Measurements from ENCODE around the gene PRMT1. TPM values are rescaled to one million over a fixed set of nuclear protein-coding genes. Genes with fewer than 3 reads are reported as not detected.

PRMT1 gene
- total RNA-seq, 1 experiment from 2014 or later = 527 TPM

DNA sequence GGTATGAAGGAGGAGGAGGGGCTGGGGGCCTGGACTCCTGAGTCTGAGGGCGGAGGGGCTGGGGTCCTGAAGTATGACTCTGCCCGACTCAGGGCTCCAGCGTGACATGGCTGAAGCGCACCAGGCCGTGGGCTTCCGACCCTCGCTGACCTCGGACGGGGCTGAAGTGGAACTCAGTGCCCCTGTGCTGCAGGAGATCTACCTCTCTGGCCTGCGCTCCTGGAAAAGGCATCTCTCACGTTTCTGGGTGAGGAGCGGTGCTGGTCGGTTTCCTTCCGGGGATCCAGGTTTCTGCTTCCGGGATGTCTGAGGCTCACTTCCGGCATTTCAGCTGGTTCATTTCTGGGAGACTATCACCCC is 15.1 kb downstream of the PRMT1 start:
- TF ChIP-seq, protein P1, sequence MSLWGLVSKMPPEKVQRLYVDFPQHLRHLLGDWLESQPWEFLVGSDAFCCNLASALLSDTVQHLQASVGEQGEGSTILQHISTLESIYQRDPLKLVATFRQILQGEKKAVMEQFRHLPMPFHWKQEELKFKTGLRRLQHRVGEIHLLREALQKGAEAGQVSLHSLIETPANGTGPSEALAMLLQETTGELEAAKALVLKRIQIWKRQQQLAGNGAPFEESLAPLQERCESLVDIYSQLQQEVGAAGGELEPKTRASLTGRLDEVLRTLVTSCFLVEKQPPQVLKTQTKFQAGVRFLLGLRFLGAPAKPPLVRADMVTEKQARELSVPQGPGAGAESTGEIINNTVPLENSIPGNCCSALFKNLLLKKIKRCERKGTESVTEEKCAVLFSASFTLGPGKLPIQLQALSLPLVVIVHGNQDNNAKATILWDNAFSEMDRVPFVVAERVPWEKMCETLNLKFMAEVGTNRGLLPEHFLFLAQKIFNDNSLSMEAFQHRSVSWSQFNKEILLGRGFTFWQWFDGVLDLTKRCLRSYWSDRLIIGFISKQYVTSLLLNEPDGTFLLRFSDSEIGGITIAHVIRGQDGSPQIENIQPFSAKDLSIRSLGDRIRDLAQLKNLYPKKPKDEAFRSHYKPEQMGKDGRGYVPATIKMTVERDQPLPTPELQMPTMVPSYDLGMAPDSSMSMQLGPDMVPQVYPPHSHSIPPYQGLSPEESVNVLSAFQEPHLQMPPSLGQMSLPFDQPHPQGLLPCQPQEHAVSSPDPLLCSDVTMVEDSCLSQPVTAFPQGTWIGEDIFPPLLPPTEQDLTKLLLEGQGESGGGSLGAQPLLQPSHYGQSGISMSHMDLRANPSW (CRISPR knock-in tag; conservative IDR thresholded peaks at IDR 0.05; ENCODE audit: low read depth) = no peak
- TF ChIP-seq MXD4 (CRISPR knock-in tag; IDR thresholded peaks at IDR 0.05; ENCODE audit: borderline replicate concordance) (no peak), ESRRA (CRISPR knock-in tag; IDR thresholded peaks at IDR 0.05; ENCODE audit: borderline replicate concordance) (no peak), HMGA2 (CRISPR knock-in tag; IDR thresholded peaks at IDR 0.05) (no peak), GABPB1 (CRISPR knock-in tag; IDR thresholded peaks at IDR 0.05) (no peak), NR1H2 (CRISPR knock-in tag; IDR thresholded peaks at IDR 0.05) (no peak), NFE2L1 (CRISPR knock-in tag; IDR thresholded peaks at IDR 0.05) (no peak), IRF2 (CRISPR knock-in tag; IDR thresholded peaks at IDR 0.05; ENCODE audit: borderline replicate concordance, low read depth) (no peak), RORB (CRISPR knock-in tag; IDR thresholded peaks at IDR 0.05) (no peak), CREM (CRISPR knock-in tag; IDR thresholded peaks at IDR 0.05) (no peak), ZNF219 (CRISPR knock-in tag; IDR thresholded peaks at IDR 0.05; ENCODE audit: borderline replicate concordance) (no peak)
- TF ChIP-seq, protein P2, sequence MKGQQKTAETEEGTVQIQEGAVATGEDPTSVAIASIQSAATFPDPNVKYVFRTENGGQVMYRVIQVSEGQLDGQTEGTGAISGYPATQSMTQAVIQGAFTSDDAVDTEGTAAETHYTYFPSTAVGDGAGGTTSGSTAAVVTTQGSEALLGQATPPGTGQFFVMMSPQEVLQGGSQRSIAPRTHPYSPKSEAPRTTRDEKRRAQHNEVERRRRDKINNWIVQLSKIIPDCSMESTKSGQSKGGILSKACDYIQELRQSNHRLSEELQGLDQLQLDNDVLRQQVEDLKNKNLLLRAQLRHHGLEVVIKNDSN (CRISPR knock-in tag; IDR thresholded peaks at IDR 0.05) = no peak
- TF ChIP-seq, protein P3, sequence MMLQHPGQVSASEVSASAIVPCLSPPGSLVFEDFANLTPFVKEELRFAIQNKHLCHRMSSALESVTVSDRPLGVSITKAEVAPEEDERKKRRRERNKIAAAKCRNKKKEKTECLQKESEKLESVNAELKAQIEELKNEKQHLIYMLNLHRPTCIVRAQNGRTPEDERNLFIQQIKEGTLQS (CRISPR knock-in tag; conservative IDR thresholded peaks at IDR 0.05) = no peak
- TF ChIP-seq, protein P4, sequence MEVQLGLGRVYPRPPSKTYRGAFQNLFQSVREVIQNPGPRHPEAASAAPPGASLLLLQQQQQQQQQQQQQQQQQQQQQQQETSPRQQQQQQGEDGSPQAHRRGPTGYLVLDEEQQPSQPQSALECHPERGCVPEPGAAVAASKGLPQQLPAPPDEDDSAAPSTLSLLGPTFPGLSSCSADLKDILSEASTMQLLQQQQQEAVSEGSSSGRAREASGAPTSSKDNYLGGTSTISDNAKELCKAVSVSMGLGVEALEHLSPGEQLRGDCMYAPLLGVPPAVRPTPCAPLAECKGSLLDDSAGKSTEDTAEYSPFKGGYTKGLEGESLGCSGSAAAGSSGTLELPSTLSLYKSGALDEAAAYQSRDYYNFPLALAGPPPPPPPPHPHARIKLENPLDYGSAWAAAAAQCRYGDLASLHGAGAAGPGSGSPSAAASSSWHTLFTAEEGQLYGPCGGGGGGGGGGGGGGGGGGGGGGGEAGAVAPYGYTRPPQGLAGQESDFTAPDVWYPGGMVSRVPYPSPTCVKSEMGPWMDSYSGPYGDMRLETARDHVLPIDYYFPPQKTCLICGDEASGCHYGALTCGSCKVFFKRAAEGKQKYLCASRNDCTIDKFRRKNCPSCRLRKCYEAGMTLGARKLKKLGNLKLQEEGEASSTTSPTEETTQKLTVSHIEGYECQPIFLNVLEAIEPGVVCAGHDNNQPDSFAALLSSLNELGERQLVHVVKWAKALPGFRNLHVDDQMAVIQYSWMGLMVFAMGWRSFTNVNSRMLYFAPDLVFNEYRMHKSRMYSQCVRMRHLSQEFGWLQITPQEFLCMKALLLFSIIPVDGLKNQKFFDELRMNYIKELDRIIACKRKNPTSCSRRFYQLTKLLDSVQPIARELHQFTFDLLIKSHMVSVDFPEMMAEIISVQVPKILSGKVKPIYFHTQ (CRISPR knock-in tag; IDR thresholded peaks at IDR 0.05) = no peak
- TF ChIP-seq, protein P5, sequence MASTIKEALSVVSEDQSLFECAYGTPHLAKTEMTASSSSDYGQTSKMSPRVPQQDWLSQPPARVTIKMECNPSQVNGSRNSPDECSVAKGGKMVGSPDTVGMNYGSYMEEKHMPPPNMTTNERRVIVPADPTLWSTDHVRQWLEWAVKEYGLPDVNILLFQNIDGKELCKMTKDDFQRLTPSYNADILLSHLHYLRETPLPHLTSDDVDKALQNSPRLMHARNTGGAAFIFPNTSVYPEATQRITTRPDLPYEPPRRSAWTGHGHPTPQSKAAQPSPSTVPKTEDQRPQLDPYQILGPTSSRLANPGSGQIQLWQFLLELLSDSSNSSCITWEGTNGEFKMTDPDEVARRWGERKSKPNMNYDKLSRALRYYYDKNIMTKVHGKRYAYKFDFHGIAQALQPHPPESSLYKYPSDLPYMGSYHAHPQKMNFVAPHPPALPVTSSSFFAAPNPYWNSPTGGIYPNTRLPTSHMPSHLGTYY (CRISPR knock-in tag; IDR thresholded peaks at IDR 0.05) = no peak
- Mint-ChIP-seq H3K27ac (no peak overlapping the region), H3K36me3 (peaks cover 27% of the 10 kb centered on the region), H3K27me3 (ENCODE audit: low read depth) (no peaks in the 10 kb centered on the region), H3K4me1 (peaks cover 32% of the 10 kb centered on the region), H3K9me3 (peaks cover 3% of the 10 kb centered on the region), H3K4me3 (peak overlapping the region; percentile 93)
- POLR2A ChIA-PET = interaction anchor here (1.6 to 5.9 kb wide), 2 partner anchors 16 to 99 kb away, joined by 6 to 38 read pairs; partner anchors contain the start of gene PRMT1
- CTCF ChIA-PET = interaction anchor here (1.3 to 2.0 kb wide), 4 partner anchors 8 to 99 kb away, joined by 3 to 12 read pairs (median 6); partner anchors contain the start of gene RRAS
- ATAC-seq (no peak), DNase-seq (ENCODE audit: low spot score) (no peak)

DNA sequence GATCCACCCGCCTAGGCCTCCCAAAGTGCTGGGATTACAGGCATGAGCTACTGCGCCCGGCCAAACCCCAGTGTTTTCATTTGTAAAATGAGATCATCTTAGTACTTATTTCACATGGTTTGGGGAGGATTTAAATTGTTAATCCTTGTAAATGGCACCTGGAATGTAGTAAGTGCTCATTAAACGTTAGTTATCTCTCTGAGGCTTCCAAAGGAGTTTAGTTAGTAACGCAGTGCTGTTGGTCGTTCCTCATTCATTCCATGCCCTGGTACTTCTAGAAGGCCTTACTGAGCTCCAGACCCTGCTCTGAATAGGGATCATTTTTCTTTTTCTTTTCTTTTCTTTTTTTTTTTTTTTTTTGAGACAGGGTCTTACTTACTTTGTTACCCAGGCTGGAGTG is 19.0 kb downstream of the PRMT1 start:
- Mint-ChIP-seq H3K4me1 (peaks cover 11% of the 10 kb centered on the region; the same call in 1 of the 2 replicates), H3K4me3 (no peak overlapping the region), H3K27me3 (ENCODE audit: low read depth) (no peaks in the 10 kb centered on the region), H3K9me3 (peaks cover 3% of the 10 kb centered on the region), H3K27ac (no peak overlapping the region), H3K36me3 (peaks cover 28% of the 10 kb centered on the region)
- no peak for ATAC-seq
- TF ChIP-seq ZNF219 (CRISPR knock-in tag; IDR thresholded peaks at IDR 0.05; ENCODE audit: borderline replicate concordance) = no peak
- TF ChIP-seq, protein P6, sequence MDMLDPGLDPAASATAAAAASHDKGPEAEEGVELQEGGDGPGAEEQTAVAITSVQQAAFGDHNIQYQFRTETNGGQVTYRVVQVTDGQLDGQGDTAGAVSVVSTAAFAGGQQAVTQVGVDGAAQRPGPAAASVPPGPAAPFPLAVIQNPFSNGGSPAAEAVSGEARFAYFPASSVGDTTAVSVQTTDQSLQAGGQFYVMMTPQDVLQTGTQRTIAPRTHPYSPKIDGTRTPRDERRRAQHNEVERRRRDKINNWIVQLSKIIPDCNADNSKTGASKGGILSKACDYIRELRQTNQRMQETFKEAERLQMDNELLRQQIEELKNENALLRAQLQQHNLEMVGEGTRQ (CRISPR knock-in tag; IDR thresholded peaks at IDR 0.05) = no peak
- ChIA-PET CTCF (interaction anchor here (0.6 to 1.4 kb wide), 4 partner anchors 12 to 134 kb away, joined by 3 to 4 read pairs (median 4); no protein-coding TSS in a partner anchor), POLR2A (no interaction called here)
- DNase-seq (ENCODE audit: low spot score) = no peak

Measured in WTC11 (cell line).